ENCODE data around the gene DEFB129. TPM values are rescaled to one million over a fixed set of nuclear protein-coding genes. Genes with fewer than 3 reads are reported as not detected.
"Not testable (repeated sequence)": the region's sequence is repeated elsewhere in the genome, so short reads cannot be mapped to it uniquely, and the experiment has no call there.

Gene DEFB129
- total and polyA plus RNA-seq, 2 experiments from 2014 or later, result not detected

GRCh38 chr20:199996-200395 is 27.1 kb upstream of the DEFB129 start:
- no peaks in the 10 kb centered on the region for H3K9me3 ChIP-seq (ENCODE audit: low read depth)
- TF ChIP-seq CTCF (IDR thresholded peaks at IDR 0.05; ENCODE audit: low read depth, low read length), result no peak
- no peak overlapping the region for H3K27ac ChIP-seq
- DNase-seq (ENCODE audit: low read depth in 1 of 2, low spot score in 1 of 2), result no peak
- H3K36me3 ChIP-seq, result no peaks in the 10 kb centered on the region
- H3K4me3 ChIP-seq, result no peak overlapping the region
- H3K27me3 ChIP-seq, result no peaks in the 10 kb centered on the region
- no peaks in the 10 kb centered on the region for H3K4me1 ChIP-seq (ENCODE audit: low read depth)

DNA sequence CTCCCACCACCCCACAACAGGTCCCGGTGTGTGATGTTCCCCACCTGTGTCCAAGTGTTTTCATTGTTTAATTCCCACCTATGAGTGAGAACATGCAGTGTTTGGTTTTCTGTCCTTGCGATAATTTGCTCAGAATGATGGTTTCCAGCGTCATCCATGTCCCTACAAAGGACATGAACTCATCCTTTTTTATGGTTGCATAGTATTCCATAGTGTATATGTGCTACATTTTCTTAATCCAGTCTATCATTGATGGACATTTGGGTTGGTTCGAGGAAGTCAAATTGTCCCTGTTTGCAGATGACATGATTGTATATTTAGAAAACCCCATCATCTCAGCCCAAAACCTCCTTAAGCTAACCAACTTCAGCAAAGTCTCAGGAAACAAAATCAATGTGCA is 23.4 kb upstream of the DEFB129 start:
- DNase-seq (ENCODE audit: low read depth in 1 of 2, low spot score in 1 of 2); H3K4me3 ChIP-seq; H3K36me3 ChIP-seq; H3K9me3 ChIP-seq (ENCODE audit: low read depth); H3K4me1 ChIP-seq (ENCODE audit: low read depth); H3K27me3 ChIP-seq; H3K27ac ChIP-seq: not testable (repeated sequence)

GRCh38 chr20:208942-209566 is 18.0 kb upstream of the DEFB129 start:
- TF ChIP-seq CTCF (IDR thresholded peaks at IDR 0.05; ENCODE audit: low read depth, low read length), result peak; percentile 68
- no peaks in the 10 kb centered on the region for H3K36me3 ChIP-seq
- DNase-seq (ENCODE audit: low read depth in 1 of 2, low spot score in 1 of 2), result peak; percentile 37 to 81
- no peaks in the 10 kb centered on the region for H3K27me3 ChIP-seq
- H3K4me1 ChIP-seq (ENCODE audit: low read depth), result no peaks in the 10 kb centered on the region
- H3K4me3 ChIP-seq, result no peak overlapping the region
- no peaks in the 10 kb centered on the region for H3K9me3 ChIP-seq (ENCODE audit: low read depth)
- H3K27ac ChIP-seq, result no peak overlapping the region

- Histone ChIP-seq H3K27me3 (no peaks in the 10 kb centered on the region), H3K9me3 (ENCODE audit: low read depth) (no peaks in the 10 kb centered on the region), H3K4me1 (ENCODE audit: low read depth) (no peaks in the 10 kb centered on the region), H3K4me3 (no peak overlapping the region), H3K36me3 (no peaks in the 10 kb centered on the region), H3K27ac (no peak overlapping the region)
- TF ChIP-seq CTCF (IDR thresholded peaks at IDR 0.05; ENCODE audit: low read depth, low read length), result no peak
- no peak for DNase-seq (ENCODE audit: low read depth in 1 of 2, low spot score in 1 of 2)
These were observed 16.1 kb upstream of the DEFB129 start for GRCh38 chr20:210809-211502.

GRCh38 chr20:214383-214782 is 12.7 kb upstream of the DEFB129 start:
- Histone ChIP-seq H3K4me3 (no peak overlapping the region), H3K4me1 (ENCODE audit: low read depth) (no peaks in the 10 kb centered on the region), H3K36me3 (no peaks in the 10 kb centered on the region), H3K27ac (no peak overlapping the region), H3K27me3 (no peaks in the 10 kb centered on the region), H3K9me3 (ENCODE audit: low read depth) (no peaks in the 10 kb centered on the region)
- TF ChIP-seq CTCF (IDR thresholded peaks at IDR 0.05; ENCODE audit: low read depth, low read length), result no peak
- DNase-seq (ENCODE audit: low read depth in 1 of 2, low spot score in 1 of 2), result no peak

DNA sequence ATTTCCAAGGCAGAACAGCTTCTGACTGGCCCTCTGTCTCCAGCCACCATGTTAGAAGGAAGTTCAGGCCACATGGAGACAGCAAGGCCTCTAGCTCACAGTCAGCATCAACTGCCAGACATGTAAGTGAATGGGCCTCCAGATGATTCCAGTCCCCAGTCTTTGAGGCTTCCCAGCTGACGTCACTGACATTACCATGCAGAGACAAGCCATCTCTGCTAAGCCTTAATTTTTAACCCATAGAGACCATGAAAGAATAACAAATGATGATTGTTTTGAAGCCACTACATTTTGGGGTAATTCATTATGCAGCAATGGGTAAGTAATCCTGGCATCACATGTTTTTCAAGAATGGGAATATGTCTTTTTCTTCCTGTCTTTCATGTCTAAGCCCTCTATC is 11.3 kb upstream of the DEFB129 start:
- Histone ChIP-seq H3K27ac (no peak overlapping the region), H3K27me3 (no peaks in the 10 kb centered on the region), H3K4me3 (no peak overlapping the region), H3K4me1 (ENCODE audit: low read depth) (no peaks in the 10 kb centered on the region), H3K9me3 (ENCODE audit: low read depth) (no peaks in the 10 kb centered on the region), H3K36me3 (no peaks in the 10 kb centered on the region)
- TF ChIP-seq CTCF (IDR thresholded peaks at IDR 0.05; ENCODE audit: low read depth, low read length), result no peak
- DNase-seq (ENCODE audit: low read depth in 1 of 2, low spot score in 1 of 2), result no peak

Measured in cardiac muscle cell (in vitro differentiated cells and primary cell).